GM10248 (cell line): ENCODE data around the gene TEX14.
"Not testable (repeated sequence)": the region's sequence is repeated elsewhere in the genome, so short reads cannot be mapped to it uniquely, and the experiment has no call there.

Experiments
- CTCF ChIA-PET: fragments of 300-600 bp; sonication (Branson Sonifier 250); formaldehyde crosslinking; extraction: SDS; loops from one replicate; lab custom pipeline; 2021; ENCODE audit warnings: antibody characterized with exemption; lab: Yijun Ruan, JAX
- POLR2A ChIA-PET: fragments of 350-650 bp; sonication (Branson Sonifier 250); formaldehyde crosslinking; extraction: SDS; loops from one replicate; lab custom pipeline; 2020; ENCODE audit warnings: antibody characterized with exemption; lab: Yijun Ruan, JAX
- DNase-seq: peaks from one replicate; pipeline ENCODE4 v3.0.0; 2012; ENCODE audit errors: extremely low spot score
- CTCF ChIP-seq: IDR thresholded peaks from 2 replicates; pipeline ENCODE4 v1.5.1; 2012; ENCODE audit warnings: mild to moderate bottlenecking, low read depth; ENCODE audit errors: extremely low read depth, missing control alignments, control extremely low read depth

Gene TEX14

GRCh38 chr17:58684003-58684402 lies 7.8 kb downstream of the TEX14 start:
- DNase-seq: no peak
- POLR2A ChIA-PET: no interaction called here
- CTCF ChIA-PET: interaction anchor here (0.9 to 1.8 kb wide), 2 partner anchors 11 to 96 kb away, joined by 4 to 5 read pairs; no protein-coding TSS in a partner anchor
- TF ChIP-seq CTCF: no peak

- CTCF ChIA-PET: no interaction called here
These were observed 11.8 kb downstream of the TEX14 start for GRCh38 chr17:58680038-58680369.

GRCh38 chr17:58679263-58680037 lies 12.4 kb downstream of the TEX14 start:
- TF ChIP-seq CTCF: no peak
- DNase-seq: no peak
- ChIA-PET POLR2A (interaction anchor here (0.9 to 2.0 kb wide), 3 partner anchors 21 to 49 kb away, joined by 3 to 5 read pairs (median 4); no protein-coding TSS in a partner anchor), CTCF (no interaction called here)

More at GRCh38 chr17:58680038-58680369, 11.8 kb downstream of the TEX14 start:
- no peak for TF ChIP-seq CTCF
- POLR2A ChIA-PET: interaction anchor here (1.2 to 2.0 kb wide), 3 partner anchors 21 to 49 kb away, joined by 3 to 5 read pairs (median 4); no protein-coding TSS in a partner anchor
- DNase-seq: no peak

- ChIA-PET POLR2A (interaction anchor here (0.9 to 2.0 kb wide), 2 partner anchors 20 to 47 kb away, joined by 4 to 5 read pairs; no protein-coding TSS in a partner anchor), CTCF (interaction anchor here (0.8 to 1.0 kb wide), 2 partner anchors 9 to 11 kb away, joined by 3 read pairs; no protein-coding TSS in a partner anchor)
- not testable (repeated sequence) for DNase-seq
These were observed 13.6 kb downstream of the TEX14 start for GRCh38 chr17:58678287-58678686.

- CTCF ChIA-PET: interaction anchor here (1.0 kb wide), 1 partner anchor 10 kb away, joined by 3 read pairs; no protein-coding TSS in a partner anchor
- no peak for TF ChIP-seq CTCF
- POLR2A ChIA-PET: interaction anchor here (1.2 kb wide), 1 partner anchor 46 kb away, joined by 4 read pairs; no protein-coding TSS in a partner anchor
- DNase-seq: no peak
These were observed 14.5 kb downstream of the TEX14 start for GRCh38 chr17:58677194-58677880.

- no peak for TF ChIP-seq CTCF
- POLR2A ChIA-PET: no interaction called here
- CTCF ChIA-PET: interaction anchor here (1.2 to 1.7 kb wide), 2 partner anchors 107 to 153 kb away, joined by 3 to 5 read pairs; no protein-coding TSS in a partner anchor
- no peak for DNase-seq
These were observed 19.9 kb downstream of the TEX14 start for GRCh38 chr17:58671969-58672368.
